Measurements from ENCODE around the gene DROSHA. TPM values are rescaled to one million over a fixed set of nuclear protein-coding genes. Genes with fewer than 3 reads are reported as not detected.

Gene DROSHA
- total RNA-seq, 1 donor from 2014 or later = 58.6 TPM

DNA sequence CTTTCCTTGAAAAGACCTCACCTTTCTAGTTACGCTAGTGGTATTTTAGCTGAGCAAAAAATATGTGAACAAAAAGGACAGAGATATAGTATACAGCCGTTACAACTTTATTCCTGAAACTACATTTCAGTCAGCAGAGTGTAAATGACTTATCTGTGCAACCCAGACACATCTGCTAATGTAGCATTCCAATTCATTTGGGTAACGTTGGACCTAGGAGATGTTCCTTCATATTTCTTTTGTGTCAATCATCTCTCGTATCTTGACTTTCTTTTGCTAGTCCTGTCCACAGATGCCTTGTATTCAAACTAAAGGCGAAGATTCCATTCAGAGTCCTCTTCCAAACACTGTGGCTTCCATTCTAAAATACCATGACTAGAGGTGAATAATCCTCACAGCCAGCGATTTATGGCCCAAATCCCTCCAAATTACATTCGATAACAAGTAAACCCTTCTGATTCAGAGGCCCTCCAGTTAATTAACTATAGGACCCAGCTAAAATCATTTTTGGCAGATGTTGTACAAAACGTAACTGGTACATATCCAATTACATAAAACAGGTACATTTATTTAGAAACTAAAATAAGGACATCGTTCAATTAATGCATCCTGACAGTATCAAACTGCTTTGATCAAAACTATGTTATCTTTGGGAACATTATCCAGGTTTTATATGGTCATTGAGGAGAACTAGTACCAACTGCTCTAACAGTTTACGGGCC lies 155.7 kb downstream of the DROSHA start:
- no peak for DNase-seq (ENCODE audit: low read depth)
- TF ChIP-seq, protein P1, sequence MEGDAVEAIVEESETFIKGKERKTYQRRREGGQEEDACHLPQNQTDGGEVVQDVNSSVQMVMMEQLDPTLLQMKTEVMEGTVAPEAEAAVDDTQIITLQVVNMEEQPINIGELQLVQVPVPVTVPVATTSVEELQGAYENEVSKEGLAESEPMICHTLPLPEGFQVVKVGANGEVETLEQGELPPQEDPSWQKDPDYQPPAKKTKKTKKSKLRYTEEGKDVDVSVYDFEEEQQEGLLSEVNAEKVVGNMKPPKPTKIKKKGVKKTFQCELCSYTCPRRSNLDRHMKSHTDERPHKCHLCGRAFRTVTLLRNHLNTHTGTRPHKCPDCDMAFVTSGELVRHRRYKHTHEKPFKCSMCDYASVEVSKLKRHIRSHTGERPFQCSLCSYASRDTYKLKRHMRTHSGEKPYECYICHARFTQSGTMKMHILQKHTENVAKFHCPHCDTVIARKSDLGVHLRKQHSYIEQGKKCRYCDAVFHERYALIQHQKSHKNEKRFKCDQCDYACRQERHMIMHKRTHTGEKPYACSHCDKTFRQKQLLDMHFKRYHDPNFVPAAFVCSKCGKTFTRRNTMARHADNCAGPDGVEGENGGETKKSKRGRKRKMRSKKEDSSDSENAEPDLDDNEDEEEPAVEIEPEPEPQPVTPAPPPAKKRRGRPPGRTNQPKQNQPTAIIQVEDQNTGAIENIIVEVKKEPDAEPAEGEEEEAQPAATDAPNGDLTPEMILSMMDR (conservative IDR thresholded peaks at IDR 0.05; ENCODE audit: low read depth, low read length) = no peak

DNA sequence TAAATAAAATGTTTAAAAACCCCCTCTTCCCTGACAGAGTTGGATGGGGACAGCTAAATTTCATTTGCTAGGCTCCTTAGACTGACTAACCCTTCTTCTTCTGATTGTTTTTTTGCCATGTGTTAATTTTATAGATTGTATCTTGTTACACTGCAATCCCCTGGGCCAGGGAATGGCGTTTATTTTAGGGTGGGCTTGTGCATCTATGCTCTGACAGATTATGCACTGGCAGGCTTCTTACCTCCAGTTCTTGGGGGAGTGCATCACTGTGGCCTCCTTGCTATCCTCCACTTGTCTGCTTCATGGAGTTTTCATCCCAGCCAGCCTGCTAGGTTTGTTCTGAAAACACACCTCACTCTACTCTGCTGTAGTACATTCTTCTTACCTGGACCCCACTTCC lies 159.8 kb downstream of the DROSHA start:
- TF ChIP-seq, protein P1 (conservative IDR thresholded peaks at IDR 0.05; ENCODE audit: low read depth, low read length) = no peak
- no peak for DNase-seq (ENCODE audit: low read depth)
- H3K4me3 ChIP-seq (ENCODE audit: low read depth, low read length) = no peak overlapping the region

More for the DNA sequence above, 155.7 kb downstream of the DROSHA start:
- H3K4me3 ChIP-seq (ENCODE audit: low read depth, low read length) = no peak overlapping the region

DNA sequence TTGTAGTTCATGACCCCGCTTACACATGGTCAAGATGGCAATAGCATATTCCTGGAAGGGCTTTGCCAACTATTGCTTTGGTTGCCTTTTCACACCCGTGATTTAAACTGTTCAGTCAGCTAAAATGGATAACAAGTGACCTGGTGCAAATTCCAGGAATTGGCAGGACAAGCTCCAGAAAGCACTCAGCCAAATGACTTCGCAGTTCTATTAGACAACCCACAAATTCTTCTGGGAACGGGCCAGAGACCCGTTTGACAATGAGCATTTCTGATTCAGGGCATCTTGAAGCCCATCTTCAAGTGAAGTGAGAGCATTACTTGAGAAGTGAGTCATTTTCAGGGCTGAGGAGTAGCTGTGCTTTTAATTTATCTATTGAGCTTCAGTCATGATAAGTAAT lies 165.0 kb downstream of the DROSHA start:
- DNase-seq (ENCODE audit: low read depth) = peak; percentile 44

DNA sequence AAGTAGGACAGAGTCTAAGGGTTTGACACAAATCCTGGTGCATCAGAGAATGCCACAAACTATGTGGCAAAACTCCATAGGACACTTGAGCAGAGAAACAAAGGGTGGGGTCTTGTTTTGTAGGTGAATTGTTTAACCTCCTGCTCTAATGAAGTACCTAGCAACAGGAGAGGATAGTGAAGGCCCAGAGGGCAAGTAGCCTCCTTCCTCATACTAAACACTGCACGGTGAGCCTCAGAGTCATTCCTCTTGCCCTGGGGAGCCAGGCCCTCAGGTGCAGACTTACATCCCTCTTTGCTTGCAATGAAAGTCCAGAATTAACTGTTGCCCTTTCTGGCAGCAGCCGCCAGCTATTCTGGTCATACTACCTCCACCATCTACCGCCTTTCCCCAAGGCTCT lies 166.1 kb downstream of the DROSHA start:
- no peak for DNase-seq (ENCODE audit: low read depth)
- TF ChIP-seq, protein P1 (conservative IDR thresholded peaks at IDR 0.05; ENCODE audit: low read depth, low read length) = no peak
- H3K4me3 ChIP-seq (ENCODE audit: low read depth, low read length) = no peak overlapping the region

More for the DNA sequence above, 165.0 kb downstream of the DROSHA start:
- TF ChIP-seq, protein P1 (conservative IDR thresholded peaks at IDR 0.05; ENCODE audit: low read depth, low read length) = no peak
- H3K4me3 ChIP-seq (ENCODE audit: low read depth, low read length) = no peak overlapping the region

DNA sequence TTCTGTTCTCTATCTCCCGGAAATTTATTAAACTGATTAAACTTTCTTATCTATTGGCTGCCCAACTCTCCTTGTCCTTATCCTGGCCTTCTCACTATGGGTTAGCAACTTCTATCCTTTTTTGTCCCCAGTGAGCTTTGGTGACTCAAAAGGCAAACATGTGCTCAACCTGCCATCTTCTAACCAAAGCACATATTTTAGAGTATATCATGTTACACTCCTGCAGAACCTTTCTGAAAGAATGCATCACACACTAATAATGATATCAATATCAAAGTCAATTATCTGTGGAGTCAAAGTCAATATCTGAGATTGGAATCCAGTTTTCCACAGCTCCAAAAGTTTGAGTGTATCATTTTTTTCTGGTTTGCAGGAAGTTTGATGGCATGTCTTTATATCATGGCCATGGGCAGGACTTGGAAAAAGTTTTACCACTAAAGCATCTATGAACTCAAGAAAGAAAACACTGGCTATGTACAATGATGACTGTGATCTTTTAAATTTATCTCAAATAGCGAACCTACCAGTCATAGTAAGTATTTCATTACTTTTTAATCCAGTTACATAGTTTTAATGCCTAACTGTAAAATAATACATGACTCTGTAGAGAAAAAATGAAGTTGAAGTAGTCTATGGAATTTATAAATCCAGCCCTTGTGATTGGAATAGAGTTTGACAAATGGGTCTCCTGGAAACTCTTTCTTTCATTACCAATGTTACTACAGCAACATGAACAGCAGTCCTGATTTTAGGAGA lies 166.8 kb downstream of the DROSHA start:
- DNase-seq (ENCODE audit: low read depth) = no peak
- TF ChIP-seq, protein P1 (conservative IDR thresholded peaks at IDR 0.05; ENCODE audit: low read depth, low read length) = no peak

DNA sequence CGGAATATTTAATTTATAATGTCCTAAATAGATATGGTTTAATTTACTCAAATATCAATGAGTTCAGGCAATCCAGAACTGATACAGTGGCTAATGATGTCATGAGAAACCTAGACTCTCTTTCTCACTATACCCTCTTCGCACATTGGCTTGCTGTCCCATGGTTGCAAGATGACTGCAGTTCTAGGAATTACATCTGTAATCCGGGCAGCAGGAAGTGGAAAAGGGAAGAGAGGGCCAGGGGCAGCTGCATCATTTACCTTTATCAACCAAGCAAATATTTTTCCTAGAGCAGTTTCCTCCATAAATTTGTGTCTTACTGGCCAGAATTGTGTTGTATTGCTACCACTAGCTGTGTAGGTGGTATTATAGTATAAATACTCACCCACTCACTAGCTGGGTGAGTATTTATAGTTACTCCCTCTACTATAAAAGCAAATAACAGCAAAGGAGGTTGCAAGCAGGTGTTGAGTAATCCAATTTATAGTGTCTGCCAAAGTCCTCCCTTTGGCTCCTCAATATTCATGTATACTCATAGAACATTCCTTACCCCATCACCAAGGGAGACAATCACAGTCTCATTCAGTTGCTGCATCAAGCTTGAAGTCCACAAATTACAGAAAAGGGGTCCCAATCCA lies 168.8 kb downstream of the DROSHA start:
- no peak for DNase-seq (ENCODE audit: low read depth)
- TF ChIP-seq, protein P1 (conservative IDR thresholded peaks at IDR 0.05; ENCODE audit: low read depth, low read length) = no peak
- no peak overlapping the region for H3K4me3 ChIP-seq (ENCODE audit: low read depth, low read length)

More for the DNA sequence above, 166.8 kb downstream of the DROSHA start:
- no peak overlapping the region for H3K4me3 ChIP-seq (ENCODE audit: low read depth, low read length)

Measured in epithelial cell of proximal tubule (primary cell).